Dedifferentiated amniotic fluid mesenchymal stem cell (primary cell): ENCODE results near the gene HDAC4.

Experiments used
- DNase-seq: peaks from one replicate; pipeline ENCODE4 v3.0.0-alpha.2; 2016; ENCODE audit errors: extremely low spot score

Gene HDAC4

GRCh38 chr2:239349453-239350135, 51.2 kb downstream of the HDAC4 start:
- DNase-seq = no peak

GRCh38 chr2:239348563-239349452, 52.0 kb downstream of the HDAC4 start:
- no peak for DNase-seq

GRCh38 chr2:239346676-239347075, 54.1 kb downstream of the HDAC4 start:
- DNase-seq = no peak

GRCh38 chr2:239345251-239345650, 55.6 kb downstream of the HDAC4 start:
- DNase-seq = no peak

- no peak for DNase-seq
These were observed 56.0 kb downstream of the HDAC4 start for GRCh38 chr2:239344857-239345216.

- no peak for DNase-seq
These were observed 56.6 kb downstream of the HDAC4 start for GRCh38 chr2:239343946-239344856.

- no peak for DNase-seq
These were observed 57.4 kb downstream of the HDAC4 start for GRCh38 chr2:239343460-239343859.

- no peak for DNase-seq
These were observed 59.0 kb downstream of the HDAC4 start for GRCh38 chr2:239341840-239342239.

- DNase-seq = no peak
These were observed 59.6 kb downstream of the HDAC4 start for GRCh38 chr2:239341146-239341732.

- no peak for DNase-seq
These were observed 60.9 kb downstream of the HDAC4 start for GRCh38 chr2:239339726-239340601.

GRCh38 chr2:239339241-239339640, 61.6 kb downstream of the HDAC4 start:
- no peak for DNase-seq

GRCh38 chr2:239337877-239338484, 62.8 kb downstream of the HDAC4 start:
- DNase-seq = no peak

GRCh38 chr2:239337122-239337876, 63.5 kb downstream of the HDAC4 start:
- no peak for DNase-seq

GRCh38 chr2:239331560-239331959, 69.3 kb downstream of the HDAC4 start:
- DNase-seq = no peak

- no peak for DNase-seq
These were observed 70.0 kb downstream of the HDAC4 start for GRCh38 chr2:239330836-239331235.

GRCh38 chr2:239329972-239330572, 70.7 kb downstream of the HDAC4 start:
- DNase-seq = no peak

- DNase-seq = no peak
These were observed 71.4 kb downstream of the HDAC4 start for GRCh38 chr2:239329284-239329971.

GRCh38 chr2:239328351-239329191, 72.2 kb downstream of the HDAC4 start:
- DNase-seq = peak; percentile 54
